GM06990 (cell line): Measurements from ENCODE around the gene GPR42.

Experiments used
- DNase-seq: peaks from one replicate; pipeline ENCODE4 v3.0.0-alpha.2; 2011; ENCODE audit not compliant: insufficient read length; ENCODE audit errors: extremely low read depth
- H3K27me3 ChIP-seq: replicated peaks from 2 replicates; pipeline ENCODE4 v1.6.0; 2011; ENCODE audit warnings: low read length; ENCODE audit not compliant: control insufficient read depth, insufficient read depth
- H3K36me3 ChIP-seq: 2 replicates; pipeline ENCODE4 v1.5.1; 2011; ENCODE audit warnings: low read length; ENCODE audit not compliant: control insufficient read depth, insufficient read depth
- H3K4me3 ChIP-seq: replicated peaks from 2 replicates; pipeline ENCODE4 v1.5.1; 2011; ENCODE audit warnings: low read depth, mild to moderate bottlenecking, control low read depth, low read length
- CTCF ChIP-seq: IDR thresholded peaks from 2 replicates; pipeline ENCODE4 v1.5.1; 2011; ENCODE audit warnings: low read length, control low read depth, mild to moderate bottlenecking, inconsistent platforms; ENCODE audit not compliant: insufficient read depth, poor library complexity, severe bottlenecking

The GPR42 gene

GRCh38 chr19:35419805-35420204, 48.9 kb downstream of the GPR42 start:
- TF ChIP-seq CTCF = no peak
- H3K4me3 ChIP-seq = no peak overlapping the region
- H3K36me3 ChIP-seq = no peaks in the 10 kb centered on the region
- DNase-seq = no peak
- H3K27me3 ChIP-seq = no peaks in the 10 kb centered on the region

GRCh38 chr19:35421362-35421761, 50.5 kb downstream of the GPR42 start:
- no peak for TF ChIP-seq CTCF
- H3K27me3 ChIP-seq = no peaks in the 10 kb centered on the region

More at GRCh38 chr19:35421362-35421761, 50.5 kb downstream of the GPR42 start:
- H3K36me3 ChIP-seq = no peaks in the 10 kb centered on the region
- no peak overlapping the region for H3K4me3 ChIP-seq
- DNase-seq = no peak
